OCI-LY7 (cell line): Measurements from ENCODE around the gene IGSF21. TPM values are rescaled to one million over a fixed set of nuclear protein-coding genes. Genes with fewer than 3 reads are reported as not detected.

Experiments
- BruUV-seq: library from RNA; stranded (reverse); fragments of 400-500 nt; replicated peaks from 2 replicates; lab custom pipeline; 2021; lab: Mats Ljungman, UMichigan
- CTCF ChIA-PET: fragments of 300-600 bp; sonication (Branson Sonifier 250); formaldehyde crosslinking; loops from one replicate; lab custom pipeline; 2022; ENCODE audit warnings: antibody characterized with exemption; ENCODE audit not compliant: unreplicated experiment; lab: Charles Lee
- POLR2A ChIA-PET: fragments of 300-600 bp; sonication (Branson Sonifier 250); formaldehyde crosslinking; loops from one replicate; lab custom pipeline; 2022; ENCODE audit warnings: antibody characterized with exemption; lab: Charles Lee
- DNase-seq: peaks from one replicate; pipeline ENCODE4 v3.0.0-alpha.2; 2015; ENCODE audit warnings: low spot score
- H2AFZ ChIP-seq: fragments of 200-600 bp; sonication (generic), shearing (Covaris generic); 2 replicates; pipeline ENCODE4 v1.6.1; 2014; ENCODE audit warnings: mild to moderate bottlenecking, antibody characterized with exemption, low read length, moderate library complexity
- H3K27ac ChIP-seq: fragments of 200-600 bp; sonication (generic); 2 replicates; pipeline ENCODE4 v1.5.1; 2014; ENCODE audit warnings: mixed run types, low read depth, mild to moderate bottlenecking, moderate library complexity, low read length, inconsistent platforms; ENCODE audit not compliant: poor library complexity, severe bottlenecking
- H3K36me3 ChIP-seq: fragments of 200-600 bp; sonication (generic); 2 replicates; pipeline ENCODE4 v1.6.1; 2014; ENCODE audit warnings: mild to moderate bottlenecking, antibody characterized with exemption, low read length, moderate library complexity, mixed read lengths; ENCODE audit not compliant: insufficient read depth
- H3K4me1 ChIP-seq: fragments of 200-600 bp; sonication (generic); 2 replicates; pipeline ENCODE4 v1.5.1; 2014; ENCODE audit warnings: mild to moderate bottlenecking, low read length; ENCODE audit not compliant: insufficient read depth, poor library complexity, severe bottlenecking
- H3K4me2 ChIP-seq: fragments of 200-600 bp; sonication (generic); 2 replicates; pipeline ENCODE4 v1.6.1; 2014; ENCODE audit warnings: mild to moderate bottlenecking, low read length
- H3K4me3 ChIP-seq: fragments of 200-600 bp; sonication (generic); 2 replicates; pipeline ENCODE4 v1.5.1; 2014; ENCODE audit warnings: mild to moderate bottlenecking, low read depth, low read length; ENCODE audit not compliant: poor library complexity, severe bottlenecking
- H3K79me2 ChIP-seq: fragments of 200-600 bp; sonication (generic); 2 replicates; pipeline ENCODE4 v1.6.1; 2016; ENCODE audit warnings: low read depth, mild to moderate bottlenecking, low read length, moderate library complexity, mixed read lengths; ENCODE audit not compliant: insufficient read depth
- H3K9me2 ChIP-seq: fragments of 200-600 bp; sonication (generic); 2 replicates; pipeline ENCODE4 v1.6.1; 2016; ENCODE audit warnings: mild to moderate bottlenecking, low read length, mixed read lengths; ENCODE audit not compliant: insufficient read depth
- H3K9me3 ChIP-seq: fragments of 200-600 bp; sonication (generic); 2 replicates; pipeline ENCODE4 v1.6.1; 2014; ENCODE audit warnings: mild to moderate bottlenecking, mixed run types, low read length, mixed read lengths
- H4K20me1 ChIP-seq: fragments of 200-600 bp; sonication (generic); 2 replicates; pipeline ENCODE4 v1.6.1; 2014; ENCODE audit warnings: mild to moderate bottlenecking, antibody characterized with exemption, low read length, moderate library complexity, mixed read lengths; ENCODE audit not compliant: insufficient read depth
- EZH2phosphoT487 ChIP-seq: fragments of 200-600 bp; sonication (generic); IDR thresholded peaks from 2 replicates; pipeline ENCODE4 v1.6.1; 2018; ENCODE audit warnings: low read depth, borderline replicate concordance, mild to moderate bottlenecking, mixed run types, antibody characterized with exemption, low read length, moderate library complexity, mixed read lengths
- intact Hi-C: fragments of 100-400 bp; cut with micrococcal nuclease; formaldehyde crosslinking; loops from one replicate; pipeline ENCODE4 v1.10.0; 2022; ENCODE audit not compliant: unreplicated experiment
- total RNA-seq, 2 experiments: library from RNA; depleted of rRNA in 1 of 2; stranded (reverse); fragments of >200 nt in 1 of 2; shearing (Covaris generic) in 1 of 2; gene quantifications; 2 replicates each; pipeline ENCODE4 v1.2.3, GENCODE V29; 2014 to 2022
- TF ChIP-seq, protein P1 (sequence below): fragments of 200-600 bp; sonication (generic); conservative IDR thresholded peaks from 2 replicates; pipeline ENCODE4 v1.5.1; 2014; ENCODE audit warnings: mild to moderate bottlenecking, antibody characterized with exemption, low read length, moderate library complexity, mixed read lengths

Gene IGSF21
- total RNA-seq, 2 experiments from 2014 or later = 0.17 TPM; not detected in 1

DNA sequence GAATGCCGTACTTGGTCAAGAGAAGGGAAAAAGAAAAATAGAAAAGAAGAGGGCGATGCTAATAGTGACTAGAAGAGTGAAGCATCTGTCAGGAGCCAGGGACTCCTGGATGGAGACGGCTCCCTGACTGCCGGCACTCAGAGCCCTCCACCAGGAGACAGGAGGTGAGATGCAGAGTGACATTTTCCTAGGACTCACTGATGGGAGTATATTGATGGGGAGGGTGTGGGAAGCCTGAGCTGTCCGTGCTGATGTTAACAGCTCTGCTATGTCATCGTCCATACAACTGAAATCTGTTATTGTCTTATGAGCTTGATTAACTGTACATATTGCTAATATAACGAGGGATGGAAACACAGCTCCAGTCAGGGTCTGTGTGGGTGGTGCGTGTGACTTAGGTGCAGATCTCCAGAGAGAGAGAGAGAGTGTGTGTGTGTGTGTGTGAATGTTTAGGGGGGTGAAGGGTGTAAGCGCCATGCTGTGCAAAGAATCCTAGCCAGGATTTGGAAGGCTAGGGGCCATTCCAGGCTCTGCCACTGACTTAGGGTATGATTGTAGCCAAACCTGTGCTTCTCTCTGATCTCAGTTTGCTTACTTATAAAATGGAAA lies 250.1 kb downstream of the IGSF21 start:
- ChIA-PET POLR2A (no interaction called here), CTCF (no interaction called here)
- Histone ChIP-seq H3K4me2 (no peak overlapping the region), H3K36me3 (no peaks in the 10 kb centered on the region), H3K9me2 (no peaks in the 10 kb centered on the region), H3K4me3 (no peak overlapping the region), H2AFZ (no peak overlapping the region), H3K4me1 (no peaks in the 10 kb centered on the region), H3K27ac (no peak overlapping the region), H4K20me1 (no peaks in the 10 kb centered on the region), H3K79me2 (no peaks in the 10 kb centered on the region), H3K9me3 (no peaks in the 10 kb centered on the region)
- TF ChIP-seq, protein P1, sequence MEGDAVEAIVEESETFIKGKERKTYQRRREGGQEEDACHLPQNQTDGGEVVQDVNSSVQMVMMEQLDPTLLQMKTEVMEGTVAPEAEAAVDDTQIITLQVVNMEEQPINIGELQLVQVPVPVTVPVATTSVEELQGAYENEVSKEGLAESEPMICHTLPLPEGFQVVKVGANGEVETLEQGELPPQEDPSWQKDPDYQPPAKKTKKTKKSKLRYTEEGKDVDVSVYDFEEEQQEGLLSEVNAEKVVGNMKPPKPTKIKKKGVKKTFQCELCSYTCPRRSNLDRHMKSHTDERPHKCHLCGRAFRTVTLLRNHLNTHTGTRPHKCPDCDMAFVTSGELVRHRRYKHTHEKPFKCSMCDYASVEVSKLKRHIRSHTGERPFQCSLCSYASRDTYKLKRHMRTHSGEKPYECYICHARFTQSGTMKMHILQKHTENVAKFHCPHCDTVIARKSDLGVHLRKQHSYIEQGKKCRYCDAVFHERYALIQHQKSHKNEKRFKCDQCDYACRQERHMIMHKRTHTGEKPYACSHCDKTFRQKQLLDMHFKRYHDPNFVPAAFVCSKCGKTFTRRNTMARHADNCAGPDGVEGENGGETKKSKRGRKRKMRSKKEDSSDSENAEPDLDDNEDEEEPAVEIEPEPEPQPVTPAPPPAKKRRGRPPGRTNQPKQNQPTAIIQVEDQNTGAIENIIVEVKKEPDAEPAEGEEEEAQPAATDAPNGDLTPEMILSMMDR = no peak
- no peak for TF ChIP-seq EZH2phosphoT487
- intact Hi-C loops = no loop called here
- no TSS peak for BruUV-seq
- DNase-seq = no peak

DNA sequence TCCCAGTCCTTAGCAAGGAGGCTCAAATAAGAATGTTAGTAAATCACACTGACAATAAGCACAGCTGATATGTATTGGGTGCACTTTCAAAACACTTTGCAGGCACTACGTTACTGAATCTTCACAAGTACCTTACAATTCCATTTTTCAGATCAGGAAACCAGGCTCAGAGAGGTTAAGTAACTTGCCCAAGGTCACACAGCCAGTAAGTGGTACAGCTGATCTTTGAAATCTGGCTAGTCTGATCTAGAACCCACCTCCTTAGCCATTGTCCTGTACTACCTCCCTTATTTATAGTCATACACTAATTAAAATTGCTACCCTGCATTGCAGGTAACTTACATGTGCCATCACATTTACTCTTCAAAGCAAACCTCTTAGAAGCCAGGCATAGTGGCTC lies 251.0 kb downstream of the IGSF21 start:
- H3K27ac ChIP-seq = no peak overlapping the region
- intact Hi-C loops = no loop called here
- no peaks in the 10 kb centered on the region for H3K79me2 ChIP-seq
- no TSS peak for BruUV-seq
- CTCF ChIA-PET = no interaction called here
- no peaks in the 10 kb centered on the region for H3K9me3 ChIP-seq
- no peak overlapping the region for H2AFZ ChIP-seq
- H3K4me3 ChIP-seq = no peak overlapping the region
- H3K9me2 ChIP-seq = no peaks in the 10 kb centered on the region
- H3K4me2 ChIP-seq = no peak overlapping the region
- no peak for DNase-seq
- no peaks in the 10 kb centered on the region for H3K4me1 ChIP-seq
- H3K36me3 ChIP-seq = no peaks in the 10 kb centered on the region
- TF ChIP-seq EZH2phosphoT487 = no peak
- TF ChIP-seq, protein P1 = no peak
- POLR2A ChIA-PET = no interaction called here
- no peaks in the 10 kb centered on the region for H4K20me1 ChIP-seq

DNA sequence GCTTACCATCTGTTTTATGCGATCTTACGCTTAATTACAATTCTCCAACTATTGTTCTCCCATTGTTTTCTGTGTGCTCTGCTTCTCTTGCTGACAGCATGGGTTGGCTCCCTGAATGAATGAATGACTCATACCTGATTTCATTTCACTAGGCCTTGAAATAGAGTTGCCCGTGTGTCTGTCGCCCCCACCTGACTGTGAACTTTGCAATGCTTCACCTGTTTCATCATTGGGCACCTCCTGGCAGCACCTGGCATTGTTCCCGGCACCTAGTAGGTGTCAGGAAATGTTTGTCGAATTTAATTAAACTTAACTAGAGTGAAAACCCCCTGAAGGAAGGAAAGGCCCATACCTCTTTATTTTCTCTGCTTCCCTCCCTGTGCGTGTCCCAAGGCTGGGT lies 252.7 kb downstream of the IGSF21 start:
- CTCF ChIA-PET = no interaction called here
- TF ChIP-seq EZH2phosphoT487 = no peak
- TF ChIP-seq, protein P1 = peak; percentile 30
- no peaks in the 10 kb centered on the region for H4K20me1 ChIP-seq
- POLR2A ChIA-PET = no interaction called here
- no peaks in the 10 kb centered on the region for H3K4me1 ChIP-seq
- H3K9me2 ChIP-seq = no peaks in the 10 kb centered on the region
- DNase-seq = no peak
- no peak overlapping the region for H3K27ac ChIP-seq
- no peak overlapping the region for H3K4me2 ChIP-seq
- intact Hi-C loops = no loop called here
- no peaks in the 10 kb centered on the region for H3K9me3 ChIP-seq
- no peaks in the 10 kb centered on the region for H3K36me3 ChIP-seq
- no TSS peak for BruUV-seq
- no peak overlapping the region for H3K4me3 ChIP-seq
- H2AFZ ChIP-seq = no peak overlapping the region
- H3K79me2 ChIP-seq = no peaks in the 10 kb centered on the region
